ENCODE measurements around the gene SNX6. TPM values are rescaled to one million over a fixed set of nuclear protein-coding genes. Genes with fewer than 3 reads are reported as not detected.
"Not testable (repeated sequence)": the region's sequence is repeated elsewhere in the genome, so short reads cannot be mapped to it uniquely, and the experiment has no call there.

Gene SNX6
- 68.6 and 70.4 TPM in 2 replicates for total RNA-seq

DNA sequence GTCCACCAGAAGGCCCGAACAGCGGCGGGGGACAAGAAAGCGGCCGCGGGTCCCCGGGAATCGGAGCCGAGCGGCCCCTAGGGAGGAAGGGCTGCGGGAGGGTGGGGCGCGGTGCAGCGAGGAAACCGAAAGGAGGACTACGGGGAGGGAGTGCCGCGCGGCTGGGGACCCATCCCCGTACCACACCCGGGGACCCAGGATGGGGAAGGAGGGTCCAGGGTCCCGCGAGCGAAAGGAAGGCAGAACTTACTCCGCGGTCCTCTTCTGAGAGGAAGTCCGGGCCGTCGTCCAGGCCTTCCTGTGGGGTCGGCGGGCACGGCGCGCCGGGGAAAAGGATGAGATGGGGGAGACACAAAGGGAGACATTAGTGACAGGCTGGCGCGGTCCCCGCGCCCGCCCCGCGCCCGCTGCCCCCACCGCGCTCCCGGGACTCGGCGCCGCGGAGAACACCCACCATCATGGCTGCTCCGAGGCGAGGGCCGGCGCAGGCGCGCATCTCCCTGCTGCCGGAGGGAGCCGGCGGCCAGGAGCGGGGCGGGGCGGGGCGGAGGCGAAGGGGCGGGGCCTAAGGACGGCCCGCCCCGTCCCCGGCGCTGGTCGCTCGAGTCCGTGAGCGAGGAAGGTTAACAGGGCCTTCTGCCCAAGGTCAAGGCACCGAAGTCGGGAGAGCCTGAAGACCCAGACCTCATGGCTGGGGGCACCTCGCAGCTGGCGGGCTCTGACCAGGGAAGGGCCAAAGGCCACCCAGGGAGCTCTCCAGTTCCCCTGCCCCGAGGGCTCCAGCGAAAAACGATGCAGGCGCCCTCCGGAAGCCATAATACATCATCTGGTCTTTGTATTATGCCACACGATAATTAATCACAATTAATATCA, at the start of gene SNX6:
TSS of gene SNX6 (minus strand) at position 492 of the 873 bp plus-strand sequence. CDS start at position 460, 32 bp downstream.
- peak; percentile 94 for DNase-seq
- Mint-ChIP-seq H3K4me3 (peak within 1 kb of the TSS; percentile 91), H3K27ac (peak within 1 kb of the TSS; percentile 91), H3K36me3 (ENCODE audit: low read depth) (peaks cover 11% of the 10 kb centered on the region), H3K27me3 (peaks cover 13% of the 10 kb centered on the region), H3K4me1 (peaks cover 25% of the 10 kb centered on the region), H3K9me3 (peaks cover 4% of the 10 kb centered on the region)
- intact Hi-C loops (cut with micrococcal nuclease), result loop anchor here (1.0 to 5.0 kb wide), 4 partner anchors 84 to 352 kb away; partner anchors contain the start of genes CFL2, EAPP and SRP54

DNA sequence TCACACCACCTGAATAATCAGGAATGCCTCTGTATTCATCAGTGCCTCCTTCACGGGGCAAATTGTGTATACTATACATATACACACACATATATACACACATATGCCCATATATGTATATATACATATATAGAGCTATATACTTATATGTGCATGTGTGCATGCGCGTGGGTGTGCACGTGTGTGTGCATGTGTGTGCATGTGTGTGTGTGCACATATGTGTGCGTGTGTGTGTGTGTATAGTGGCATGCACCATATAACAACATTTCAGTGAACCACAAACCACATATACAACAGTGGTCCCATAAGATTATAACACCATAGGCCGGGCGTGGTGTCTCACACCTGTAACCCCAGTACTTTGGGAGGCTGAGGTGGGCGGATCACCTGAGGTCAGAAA, 48.8 kb upstream of the SNX6 start:
- H3K9me3 Mint-ChIP-seq, result no peaks in the 10 kb centered on the region
- H3K27ac Mint-ChIP-seq, result no peak overlapping the region
- peaks cover 2% of the 10 kb centered on the region for H3K27me3 Mint-ChIP-seq
- no peak for DNase-seq
- no peaks in the 10 kb centered on the region for H3K36me3 Mint-ChIP-seq (ENCODE audit: low read depth)
- intact Hi-C loops (cut with micrococcal nuclease), result no loop called here
- H3K4me1 Mint-ChIP-seq, result peaks cover 5% of the 10 kb centered on the region
- H3K4me3 Mint-ChIP-seq, result no peak overlapping the region

DNA sequence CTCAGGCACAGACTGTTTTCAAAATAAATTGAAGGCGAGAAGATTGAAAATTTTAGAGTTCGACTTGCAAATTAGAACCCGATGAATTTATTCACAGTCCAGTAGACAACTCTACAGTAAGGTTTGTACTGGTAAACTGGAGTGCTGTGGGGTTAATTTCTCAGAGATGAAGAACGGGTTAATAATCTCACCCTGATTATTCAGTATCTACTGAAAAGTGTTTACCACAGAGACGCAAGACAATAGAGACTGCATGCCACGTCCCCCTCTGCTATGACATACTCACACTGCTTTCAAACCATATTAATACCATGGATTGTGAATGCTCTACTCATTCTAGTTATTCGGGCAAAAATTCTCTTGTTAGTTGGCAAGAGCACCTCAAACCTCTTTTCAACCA, 48.4 kb upstream of the SNX6 start:
- Mint-ChIP-seq H3K27ac (no peak overlapping the region), H3K4me1 (peaks cover 3% of the 10 kb centered on the region)

DNA sequence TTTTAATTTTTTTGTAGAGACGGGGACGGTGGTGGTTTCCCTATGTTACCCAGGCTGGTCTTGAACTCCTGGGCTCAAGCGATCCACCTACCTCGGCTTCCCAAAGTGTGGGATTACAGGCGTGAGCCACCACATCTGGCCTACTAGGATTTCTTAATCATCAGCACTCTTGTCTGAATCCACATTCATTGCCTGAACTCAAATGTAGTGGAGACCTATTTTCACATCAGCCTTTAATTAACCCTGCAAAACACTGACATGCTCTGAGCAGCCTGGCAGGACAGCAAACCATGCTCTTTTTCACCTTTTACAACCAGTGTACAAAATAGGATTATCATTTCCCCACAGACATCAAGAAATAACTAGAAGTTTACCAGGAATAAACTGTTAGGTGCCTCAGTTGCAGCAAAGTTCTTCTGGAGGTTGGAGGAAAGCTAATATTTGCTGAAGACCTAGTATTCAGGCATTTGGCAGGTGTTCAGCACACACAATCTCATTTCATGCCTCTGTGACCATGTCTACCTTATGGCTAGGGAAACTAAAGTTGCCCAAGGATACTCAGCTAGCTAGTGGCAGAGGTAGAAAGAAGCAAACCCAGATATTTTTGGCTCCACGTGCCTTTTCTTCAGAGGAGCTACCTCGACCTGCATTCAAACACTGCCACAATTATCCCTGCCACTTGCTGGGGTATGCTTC, 46.7 kb upstream of the SNX6 start:
- intact Hi-C loops (cut with micrococcal nuclease), result no loop called here
- peaks cover 2% of the 10 kb centered on the region for H3K27me3 Mint-ChIP-seq
- H3K9me3 Mint-ChIP-seq, result no peaks in the 10 kb centered on the region
- H3K36me3 Mint-ChIP-seq (ENCODE audit: low read depth), result no peaks in the 10 kb centered on the region
- H3K27ac Mint-ChIP-seq, result no peak overlapping the region
- no peak for DNase-seq
- H3K4me3 Mint-ChIP-seq, result no peak overlapping the region
- H3K4me1 Mint-ChIP-seq, result peaks cover 3% of the 10 kb centered on the region

More for the DNA sequence above, 48.4 kb upstream of the SNX6 start:
- intact Hi-C loops (cut with micrococcal nuclease), result no loop called here
- H3K27me3 Mint-ChIP-seq, result peaks cover 2% of the 10 kb centered on the region
- no peaks in the 10 kb centered on the region for H3K9me3 Mint-ChIP-seq
- no peak for DNase-seq
- H3K4me3 Mint-ChIP-seq, result no peak overlapping the region
- no peaks in the 10 kb centered on the region for H3K36me3 Mint-ChIP-seq (ENCODE audit: low read depth)

DNA sequence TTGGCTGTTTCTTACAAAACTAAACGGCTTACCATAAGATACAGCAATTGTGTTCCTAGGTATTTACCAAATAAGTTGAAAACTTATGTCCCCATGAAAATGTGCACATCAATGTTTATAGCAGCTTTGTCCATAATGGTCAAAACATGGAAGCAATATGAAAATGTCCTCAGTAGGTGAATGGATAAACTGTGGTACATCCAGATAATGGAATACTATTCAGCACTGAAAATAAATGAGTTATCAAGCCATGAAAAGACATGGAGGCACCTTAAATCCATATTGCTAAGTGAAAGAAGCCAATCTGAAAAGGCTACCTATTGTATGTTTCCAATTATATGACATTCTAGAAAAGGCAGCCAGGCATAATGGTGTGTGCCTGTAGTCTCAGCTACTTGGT, 43.8 kb upstream of the SNX6 start:
- intact Hi-C loops (cut with micrococcal nuclease), result loop anchor here (5.0 kb wide), 1 partner anchor 749 kb away; no protein-coding TSS in a partner anchor
- H3K27me3 Mint-ChIP-seq, result no peaks in the 10 kb centered on the region
- H3K4me3 Mint-ChIP-seq, result no peak overlapping the region
- no peak overlapping the region for H3K27ac Mint-ChIP-seq
- H3K9me3 Mint-ChIP-seq, result no peaks in the 10 kb centered on the region
- peaks cover 3% of the 10 kb centered on the region for H3K4me1 Mint-ChIP-seq
- no peaks in the 10 kb centered on the region for H3K36me3 Mint-ChIP-seq (ENCODE audit: low read depth)
- no peak for DNase-seq

DNA sequence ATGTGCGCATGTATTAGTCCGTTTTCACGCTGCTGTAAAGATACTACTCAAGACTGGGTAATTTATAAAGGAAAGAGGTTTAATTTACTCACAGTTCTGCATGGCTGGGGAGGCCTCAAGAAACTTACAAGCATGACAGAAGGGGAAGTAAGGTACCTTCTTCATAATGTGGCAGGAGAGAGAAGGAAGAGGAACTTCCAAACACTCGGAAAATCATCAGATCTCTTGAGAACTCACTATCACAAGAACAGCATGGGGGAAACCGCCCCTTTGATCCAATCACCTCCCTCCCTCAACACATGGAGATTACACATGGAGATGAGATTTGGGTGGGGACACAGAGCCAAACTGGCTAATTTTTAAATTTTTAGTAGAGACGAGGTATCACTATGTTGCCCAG, 41.8 kb upstream of the SNX6 start:
- no peaks in the 10 kb centered on the region for H3K27me3 Mint-ChIP-seq
- no peak overlapping the region for H3K4me3 Mint-ChIP-seq
- H3K27ac Mint-ChIP-seq, result no peak overlapping the region
- no peak for DNase-seq
- H3K4me1 Mint-ChIP-seq, result no peaks in the 10 kb centered on the region
- no peaks in the 10 kb centered on the region for H3K36me3 Mint-ChIP-seq (ENCODE audit: low read depth)
- intact Hi-C loops (cut with micrococcal nuclease), result loop anchor here (1.0 to 5.0 kb wide), 2 partner anchors 52 to 751 kb away; no protein-coding TSS in a partner anchor
- no peaks in the 10 kb centered on the region for H3K9me3 Mint-ChIP-seq

DNA sequence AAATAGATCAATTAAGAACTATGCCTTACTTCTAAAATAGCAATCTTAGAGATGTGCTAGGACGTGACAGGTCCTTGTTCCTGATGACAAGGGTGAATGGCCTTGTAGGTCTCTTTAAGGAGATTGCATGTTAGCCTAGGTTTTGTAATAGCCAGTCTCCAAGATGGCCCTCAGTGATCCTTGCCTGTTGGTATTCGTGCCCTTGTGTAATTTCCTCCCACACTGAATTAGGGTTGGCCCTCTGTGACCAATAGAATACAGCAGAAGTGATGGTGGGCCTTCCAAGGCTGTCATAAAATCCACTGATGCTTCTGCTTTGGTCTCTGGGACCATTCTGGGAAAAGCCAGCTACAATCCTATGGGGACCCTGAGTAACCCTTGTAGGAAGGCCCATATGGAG, 38.2 kb upstream of the SNX6 start:
- H3K27ac Mint-ChIP-seq, result no peak overlapping the region
- H3K4me3 Mint-ChIP-seq, result no peak overlapping the region
- no peaks in the 10 kb centered on the region for H3K36me3 Mint-ChIP-seq (ENCODE audit: low read depth)
- H3K27me3 Mint-ChIP-seq, result no peaks in the 10 kb centered on the region
- no peaks in the 10 kb centered on the region for H3K9me3 Mint-ChIP-seq
- peaks cover 4% of the 10 kb centered on the region for H3K4me1 Mint-ChIP-seq
- intact Hi-C loops (cut with micrococcal nuclease), result no loop called here
- DNase-seq, result no peak

DNA sequence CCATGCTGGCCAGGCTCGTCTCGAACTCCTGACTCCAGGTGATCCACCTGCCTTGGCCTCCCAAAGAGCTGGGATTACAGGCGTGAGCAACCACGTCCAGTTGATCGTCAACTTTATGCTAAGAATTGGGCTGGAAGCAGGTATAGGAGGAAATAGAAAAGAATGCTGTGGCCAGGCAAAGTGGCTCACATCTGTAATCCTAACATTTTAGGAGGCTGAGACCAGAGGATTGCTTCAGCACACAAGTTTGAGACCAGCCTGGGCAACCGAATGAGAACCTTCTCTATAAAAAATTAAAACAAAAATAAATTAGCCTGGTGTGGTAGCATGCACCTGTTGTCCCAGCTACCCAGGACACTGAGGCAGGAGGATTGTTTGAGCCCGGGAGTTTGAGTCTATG, 37.1 kb upstream of the SNX6 start:
- intact Hi-C loops (cut with micrococcal nuclease), result no loop called here
- H3K9me3 Mint-ChIP-seq, result no peaks in the 10 kb centered on the region
- H3K27ac Mint-ChIP-seq, result no peak overlapping the region
- peaks cover 3% of the 10 kb centered on the region for H3K27me3 Mint-ChIP-seq
- H3K4me3 Mint-ChIP-seq, result no peak overlapping the region
- peaks cover 4% of the 10 kb centered on the region for H3K4me1 Mint-ChIP-seq
- no peaks in the 10 kb centered on the region for H3K36me3 Mint-ChIP-seq (ENCODE audit: low read depth)
- DNase-seq, result no peak

DNA sequence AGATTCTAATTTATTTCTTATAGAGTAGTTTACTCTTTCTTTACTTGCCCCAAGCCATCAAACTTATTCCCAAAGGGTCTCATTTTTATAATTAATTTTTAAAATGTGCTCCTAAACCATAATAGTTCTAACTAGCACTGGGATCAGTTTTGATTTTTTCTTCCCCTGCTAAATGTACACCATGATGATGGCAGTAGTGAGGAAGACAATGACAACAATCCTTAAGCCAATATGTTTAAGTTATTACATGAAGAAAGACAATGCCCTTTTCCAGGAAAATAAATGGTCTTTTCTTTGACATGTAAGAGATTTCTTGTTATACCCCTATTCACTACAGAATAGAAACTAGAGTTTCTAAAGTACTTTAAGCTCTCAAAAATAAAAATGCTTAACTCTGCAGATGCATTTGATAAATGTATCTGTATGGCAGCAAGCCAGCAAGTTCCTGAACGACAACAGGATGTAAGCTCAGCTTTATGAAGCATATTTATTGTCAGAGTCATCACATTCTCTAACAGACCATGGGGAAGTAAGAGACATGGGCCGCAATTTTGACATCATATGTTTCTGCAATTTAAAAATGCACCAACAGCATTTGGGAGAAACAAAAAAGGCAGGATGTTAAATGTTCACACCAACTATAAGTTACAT, 36.0 kb upstream of the SNX6 start:
- H3K36me3 Mint-ChIP-seq (ENCODE audit: low read depth), result no peaks in the 10 kb centered on the region

DNA sequence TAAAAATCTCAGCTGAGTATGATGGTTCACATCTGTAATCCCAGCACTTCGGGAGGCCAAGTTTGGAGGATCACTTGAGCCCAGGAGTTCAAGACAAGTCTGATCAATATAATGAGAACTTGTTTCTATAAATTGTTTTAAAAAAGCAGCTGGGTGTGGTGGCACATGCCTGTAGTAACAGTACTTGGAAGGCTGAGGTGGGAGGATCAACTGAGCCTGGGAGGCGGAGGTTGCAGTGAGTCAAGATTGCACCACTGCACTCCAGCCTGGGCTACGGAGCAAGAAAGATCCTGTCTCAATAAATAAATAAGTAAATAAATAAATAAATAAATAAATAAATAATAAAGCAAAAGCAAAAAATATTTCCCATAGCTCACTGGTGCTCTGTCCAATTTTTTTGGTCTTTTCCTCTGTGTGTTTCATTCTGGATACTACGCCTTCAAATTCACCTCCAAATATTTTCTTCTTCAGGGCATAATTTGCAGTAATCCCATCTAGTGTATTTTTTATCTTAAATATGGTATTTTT, 32.7 kb upstream of the SNX6 start:
- no peak overlapping the region for H3K4me3 Mint-ChIP-seq
- H3K27me3 Mint-ChIP-seq, result peaks cover 12% of the 10 kb centered on the region
- peaks cover 4% of the 10 kb centered on the region for H3K4me1 Mint-ChIP-seq
- H3K9me3 Mint-ChIP-seq, result peaks cover 4% of the 10 kb centered on the region
- no peak for DNase-seq
- intact Hi-C loops (cut with micrococcal nuclease), result no loop called here
- no peaks in the 10 kb centered on the region for H3K36me3 Mint-ChIP-seq (ENCODE audit: low read depth)
- no peak overlapping the region for H3K27ac Mint-ChIP-seq

More for the DNA sequence above, 36.0 kb upstream of the SNX6 start:
- Mint-ChIP-seq H3K27me3 (peaks cover 9% of the 10 kb centered on the region), H3K4me1 (peaks cover 4% of the 10 kb centered on the region), H3K4me3 (no peak overlapping the region), H3K27ac (peak overlapping the region; percentile 56), H3K9me3 (peaks cover 2% of the 10 kb centered on the region)
- intact Hi-C loops (cut with micrococcal nuclease), result no loop called here
- peak; percentile 63 for DNase-seq

DNA sequence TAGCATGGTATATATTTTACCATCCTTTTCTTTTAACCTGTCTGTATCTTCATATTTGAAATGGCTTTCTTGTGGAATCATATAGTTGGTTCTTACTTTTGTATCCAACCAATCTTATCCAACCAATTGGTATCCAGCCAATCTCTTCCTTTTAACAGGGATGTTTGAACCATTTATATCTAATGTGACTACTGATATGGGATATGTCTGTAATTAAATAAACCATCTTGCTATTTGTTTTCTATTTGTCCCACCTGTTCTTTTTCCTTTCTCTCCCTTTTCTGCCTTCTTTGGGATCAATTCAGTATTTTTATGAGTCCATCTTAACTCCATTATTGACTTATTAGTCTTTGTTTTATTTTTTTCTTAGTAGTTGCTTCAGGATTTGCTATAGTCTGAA, 30.8 kb upstream of the SNX6 start:
- Mint-ChIP-seq H3K36me3 (ENCODE audit: low read depth) (no peaks in the 10 kb centered on the region), H3K27ac (no peak overlapping the region), H3K9me3 (peaks cover 4% of the 10 kb centered on the region), H3K4me1 (no peaks in the 10 kb centered on the region), H3K4me3 (no peak overlapping the region), H3K27me3 (peaks cover 13% of the 10 kb centered on the region)
- intact Hi-C loops (cut with micrococcal nuclease), result no loop called here
- DNase-seq, result no peak

DNA sequence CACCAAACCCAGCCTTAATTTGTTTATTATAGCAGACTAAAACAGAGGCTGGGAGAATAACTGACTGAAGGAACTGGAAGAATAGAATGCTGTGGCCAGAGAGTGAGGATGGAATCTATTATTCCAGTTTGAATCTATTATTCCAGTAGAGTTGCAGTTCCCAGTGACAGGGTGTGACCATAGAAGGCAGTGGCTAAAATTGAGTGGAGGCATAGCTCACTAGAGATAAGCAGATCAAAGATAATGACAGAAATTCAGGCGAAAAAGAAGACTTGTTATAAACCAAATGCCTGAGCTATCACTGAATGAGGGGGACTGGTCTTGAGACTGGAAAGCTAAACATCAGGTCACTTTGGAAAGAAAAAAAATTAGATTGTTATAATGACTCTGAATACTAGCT, 26.0 kb upstream of the SNX6 start:
- Mint-ChIP-seq H3K27me3 (peaks cover 5% of the 10 kb centered on the region), H3K4me1 (no peaks in the 10 kb centered on the region), H3K4me3 (no peak overlapping the region), H3K27ac (no peak overlapping the region), H3K36me3 (ENCODE audit: low read depth) (no peaks in the 10 kb centered on the region), H3K9me3 (peaks cover 2% of the 10 kb centered on the region)
- no peak for DNase-seq
- intact Hi-C loops (cut with micrococcal nuclease), result no loop called here

DNA sequence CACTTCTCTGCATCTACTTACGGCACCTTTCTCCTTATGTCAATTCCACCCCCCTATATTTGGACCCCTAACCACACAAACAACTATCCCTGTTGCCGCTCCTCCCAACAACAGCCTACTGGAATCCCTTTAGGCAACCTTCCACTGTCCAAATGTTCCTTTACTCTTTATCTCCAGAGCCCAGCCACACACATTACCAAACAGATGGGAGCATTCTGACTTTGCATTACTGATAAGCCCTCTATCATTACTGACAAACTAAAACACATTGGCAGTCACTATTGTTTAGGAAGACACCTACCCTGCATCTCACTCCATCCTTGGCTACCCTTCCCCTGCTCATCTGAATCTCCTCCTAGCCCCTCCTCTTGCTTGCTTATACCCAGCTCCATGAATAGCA, 23.1 kb upstream of the SNX6 start:
- DNase-seq; H3K27me3 Mint-ChIP-seq; H3K4me1 Mint-ChIP-seq; H3K9me3 Mint-ChIP-seq; H3K4me3 Mint-ChIP-seq; intact Hi-C loops (cut with micrococcal nuclease); H3K36me3 Mint-ChIP-seq (ENCODE audit: low read depth); H3K27ac Mint-ChIP-seq: not testable (repeated sequence)

DNA sequence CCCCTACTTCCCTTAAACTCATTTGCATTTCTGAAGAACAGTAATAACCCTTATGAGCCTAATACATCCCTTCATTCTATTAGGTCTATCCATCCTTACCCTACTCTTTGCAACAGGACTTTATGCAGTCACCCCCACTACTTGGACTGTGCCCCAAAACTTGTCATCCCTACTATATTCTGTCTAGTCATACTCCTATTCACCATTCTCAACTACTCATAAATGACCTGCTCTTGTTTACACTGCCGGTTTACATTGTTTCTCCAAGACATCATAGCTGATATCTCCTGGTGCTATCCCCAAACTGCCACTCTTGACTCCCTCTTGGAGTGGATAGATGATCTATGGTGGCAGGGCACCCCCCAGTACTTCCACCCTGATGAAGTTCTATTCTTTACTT, 22.4 kb upstream of the SNX6 start:
- DNase-seq; intact Hi-C loops (cut with micrococcal nuclease); H3K4me3 Mint-ChIP-seq; H3K36me3 Mint-ChIP-seq (ENCODE audit: low read depth); H3K9me3 Mint-ChIP-seq; H3K4me1 Mint-ChIP-seq; H3K27ac Mint-ChIP-seq; H3K27me3 Mint-ChIP-seq: not testable (repeated sequence)

All from activated CD4-positive, alpha-beta T cell treated with anti-CD3 and anti-CD28 coated beads, Interleukin-2, amount 10 ng/mL, durations not matched to agents 24 days and 14 days (primary cell).